Adrenal gland (tissue), 5 donors: ENCODE data around the gene PTH2.

Experiments
- POLR2A ChIP-seq, 2 donors: fragments of 450-650 bp; IDR thresholded peaks; one replicate each; pipeline ENCODE4 v1.6.1; 2017; ENCODE audit warnings: antibody characterized with exemption in 2 of 2, mild to moderate bottlenecking in 2 of 2, moderate library complexity in 1 of 2
- TF ChIP-seq, protein P1 (sequence below), 6 experiments: fragments of 450-650 bp in 4 of 6; fragments of 200-600 bp in 2 of 6; sonication (generic) in 1 of 6; IDR thresholded peaks; 1 replicate in 5 of 6; 2 replicates in 1 of 6; pipeline versions ENCODE4 v1.5.1 to v1.8.0; 2016 to 2021; ENCODE audit warnings: antibody characterized with exemption in 6 of 6, mild to moderate bottlenecking in 2 of 6, moderate library complexity in 1 of 6
- donor health status: DM: no; HTN: no; CAD: no.

DNA sequence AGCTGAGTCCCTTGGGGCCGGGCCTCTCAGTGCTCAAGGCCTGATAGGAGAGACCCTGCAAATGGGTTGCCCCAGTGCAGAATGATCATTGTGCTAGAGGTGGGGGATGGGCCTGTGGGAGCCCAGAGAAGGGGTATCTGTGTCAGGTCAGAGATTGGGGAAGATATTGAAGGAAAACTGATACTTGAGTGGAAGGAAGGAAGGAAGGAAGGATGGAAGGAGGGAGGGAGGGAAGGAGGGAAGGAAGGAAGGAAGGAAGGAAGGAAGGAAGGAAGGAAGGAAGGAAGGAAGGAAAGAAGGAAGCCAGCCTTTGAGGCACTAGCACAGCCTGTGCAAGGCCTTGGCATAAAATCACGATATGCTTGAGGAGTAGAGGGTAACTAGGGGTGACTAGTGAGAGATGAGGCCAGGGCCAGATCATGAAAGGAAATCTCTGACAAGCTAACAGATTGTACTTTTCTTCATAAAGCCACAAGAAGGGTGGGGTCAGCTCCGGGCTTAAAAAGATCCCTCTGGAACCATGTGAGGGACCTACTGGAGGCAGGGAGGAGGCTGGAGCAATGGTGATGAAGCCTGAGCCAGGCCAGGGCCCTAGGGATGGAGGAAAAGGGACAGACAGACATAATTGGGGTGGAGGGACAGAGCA lies 11.4 kb downstream of the PTH2 start:
- TF ChIP-seq, protein P1, sequence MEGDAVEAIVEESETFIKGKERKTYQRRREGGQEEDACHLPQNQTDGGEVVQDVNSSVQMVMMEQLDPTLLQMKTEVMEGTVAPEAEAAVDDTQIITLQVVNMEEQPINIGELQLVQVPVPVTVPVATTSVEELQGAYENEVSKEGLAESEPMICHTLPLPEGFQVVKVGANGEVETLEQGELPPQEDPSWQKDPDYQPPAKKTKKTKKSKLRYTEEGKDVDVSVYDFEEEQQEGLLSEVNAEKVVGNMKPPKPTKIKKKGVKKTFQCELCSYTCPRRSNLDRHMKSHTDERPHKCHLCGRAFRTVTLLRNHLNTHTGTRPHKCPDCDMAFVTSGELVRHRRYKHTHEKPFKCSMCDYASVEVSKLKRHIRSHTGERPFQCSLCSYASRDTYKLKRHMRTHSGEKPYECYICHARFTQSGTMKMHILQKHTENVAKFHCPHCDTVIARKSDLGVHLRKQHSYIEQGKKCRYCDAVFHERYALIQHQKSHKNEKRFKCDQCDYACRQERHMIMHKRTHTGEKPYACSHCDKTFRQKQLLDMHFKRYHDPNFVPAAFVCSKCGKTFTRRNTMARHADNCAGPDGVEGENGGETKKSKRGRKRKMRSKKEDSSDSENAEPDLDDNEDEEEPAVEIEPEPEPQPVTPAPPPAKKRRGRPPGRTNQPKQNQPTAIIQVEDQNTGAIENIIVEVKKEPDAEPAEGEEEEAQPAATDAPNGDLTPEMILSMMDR (IDR thresholded peaks at IDR 0.05), result no peak
- no peak for TF ChIP-seq POLR2A (IDR thresholded peaks at IDR 0.05)
